ENCODE data around the gene PGLYRP3.

PGLYRP3 gene

GRCh38 chr1:153312570-153313186 lies at the start of gene PGLYRP3:
TSS of gene PGLYRP3 (minus strand) at chr1:153312952. CDS start at chr1:153310665, 2,287 bp downstream.
- H3K27ac ChIP-seq: no peak within 1 kb of the TSS
- H3K4me3 ChIP-seq (ENCODE audit: low read depth, low read length): no peak within 1 kb of the TSS
- peak; percentile 31; the same call in 1 of the 2 replicates for TF ChIP-seq CTCF (IDR thresholded peaks at IDR 0.05; ENCODE audit: low read depth, low read length)
- H3K36me3 ChIP-seq: no peaks in the 10 kb centered on the region
- DNase-seq: no peak
- peaks cover 76% of the 10 kb centered on the region for H3K27me3 ChIP-seq (ENCODE audit: insufficient read depth, low read depth, severe bottlenecking)
- H3K9me3 ChIP-seq (ENCODE audit: severe bottlenecking): peaks cover 11% of the 10 kb centered on the region

- TF ChIP-seq CTCF (IDR thresholded peaks at IDR 0.05; ENCODE audit: low read depth, low read length): no peak
- peak; percentile 19 for DNase-seq
- Histone ChIP-seq H3K4me3 (ENCODE audit: low read depth, low read length) (no peak overlapping the region), H3K36me3 (no peaks in the 10 kb centered on the region), H3K27ac (no peak overlapping the region), H3K27me3 (ENCODE audit: insufficient read depth, low read depth, severe bottlenecking) (peaks cover 98% of the 10 kb centered on the region), H3K9me3 (ENCODE audit: severe bottlenecking) (peaks cover 3% of the 10 kb centered on the region)
These were observed 49.5 kb upstream of the PGLYRP3 start for GRCh38 chr1:153362187-153362775.

- Histone ChIP-seq H3K36me3 (no peaks in the 10 kb centered on the region), H3K4me3 (ENCODE audit: low read depth, low read length) (no peak overlapping the region), H3K27ac (no peak overlapping the region), H3K27me3 (ENCODE audit: insufficient read depth, low read depth, severe bottlenecking) (peaks cover 100% of the 10 kb centered on the region), H3K9me3 (ENCODE audit: severe bottlenecking) (peaks cover 3% of the 10 kb centered on the region)
- no peak for TF ChIP-seq CTCF (IDR thresholded peaks at IDR 0.05; ENCODE audit: low read depth, low read length)
- peak; percentile 5 for DNase-seq
These were observed 48.8 kb upstream of the PGLYRP3 start for GRCh38 chr1:153361480-153362109.

GRCh38 chr1:153360592-153361479 lies 48.1 kb upstream of the PGLYRP3 start:
- Histone ChIP-seq H3K9me3 (ENCODE audit: severe bottlenecking) (peaks cover 3% of the 10 kb centered on the region), H3K27ac (no peak overlapping the region), H3K36me3 (no peaks in the 10 kb centered on the region), H3K27me3 (ENCODE audit: insufficient read depth, low read depth, severe bottlenecking) (peaks cover 100% of the 10 kb centered on the region), H3K4me3 (ENCODE audit: low read depth, low read length) (no peak overlapping the region)
- TF ChIP-seq CTCF (IDR thresholded peaks at IDR 0.05; ENCODE audit: low read depth, low read length): no peak
- DNase-seq: peak; percentile 10

GRCh38 chr1:153360190-153360589 lies 47.4 kb upstream of the PGLYRP3 start:
- Histone ChIP-seq H3K27ac (no peak overlapping the region), H3K36me3 (no peaks in the 10 kb centered on the region), H3K9me3 (ENCODE audit: severe bottlenecking) (peaks cover 3% of the 10 kb centered on the region), H3K27me3 (ENCODE audit: insufficient read depth, low read depth, severe bottlenecking) (peaks cover 100% of the 10 kb centered on the region), H3K4me3 (ENCODE audit: low read depth, low read length) (no peak overlapping the region)
- TF ChIP-seq CTCF (IDR thresholded peaks at IDR 0.05; ENCODE audit: low read depth, low read length): no peak
- no peak for DNase-seq
